GM23248 (cell line): ENCODE results near the gene MTMR6. TPM values are rescaled to one million over a fixed set of nuclear protein-coding genes. Genes with fewer than 3 reads are reported as not detected.
A peak's percentile ranks its signal among the peaks of the same experiment; 100 is the strongest.

Experiments used
- DNase-seq: peaks from one replicate; pipeline ENCODE4 v3.0.0-alpha.2; 2015
- H2AFZ ChIP-seq: fragments of 200-600 bp; sonication (generic); 2 replicates; pipeline ENCODE4 v1.6.1; 2016; ENCODE audit warnings: antibody characterized with exemption
- H3F3A ChIP-seq: fragments of 200-600 bp; sonication (generic); 2 replicates; pipeline ENCODE4 v1.6.1; 2016; ENCODE audit warnings: mild to moderate bottlenecking, antibody characterized with exemption, mixed run types; ENCODE audit not compliant: insufficient read depth
- H3K27ac ChIP-seq: fragments of 200-600 bp; sonication (generic); 2 replicates; pipeline ENCODE4 v1.5.1; 2016; ENCODE audit warnings: mild to moderate bottlenecking
- H3K27me3 ChIP-seq: fragments of 200-600 bp; sonication (generic); replicated peaks from 2 replicates; pipeline ENCODE4 v1.6.1; 2016; ENCODE audit warnings: mild to moderate bottlenecking; ENCODE audit not compliant: insufficient read depth
- H3K36me3 ChIP-seq: fragments of 200-600 bp; sonication (generic); 2 replicates; pipeline ENCODE4 v1.6.1; 2016; ENCODE audit warnings: low read depth, mild to moderate bottlenecking
- H3K4me1 ChIP-seq: fragments of 200-600 bp; sonication (generic); 2 replicates; pipeline ENCODE4 v1.6.1; 2016; ENCODE audit warnings: mild to moderate bottlenecking; ENCODE audit not compliant: insufficient read depth
- H3K4me2 ChIP-seq: fragments of 200-600 bp; sonication (generic); one replicate; pipeline ENCODE4 v1.6.1; 2016; ENCODE audit warnings: mild to moderate bottlenecking; ENCODE audit not compliant: unreplicated experiment
- H3K4me3 ChIP-seq: fragments of 200-600 bp; sonication (generic); 2 replicates; pipeline ENCODE4 v1.5.1; 2016; ENCODE audit warnings: mild to moderate bottlenecking
- H3K79me2 ChIP-seq: fragments of 200-600 bp; sonication (generic); 2 replicates; pipeline ENCODE4 v1.6.1; 2016; ENCODE audit warnings: mild to moderate bottlenecking; ENCODE audit not compliant: insufficient read depth
- H3K9ac ChIP-seq: fragments of 200-600 bp; sonication (generic); 2 replicates; pipeline ENCODE4 v1.6.1; 2016; ENCODE audit warnings: mild to moderate bottlenecking
- H3K9me2 ChIP-seq: fragments of 200-600 bp; sonication (generic); 2 replicates; pipeline ENCODE4 v1.6.1; 2016; ENCODE audit warnings: mixed run types, mild to moderate bottlenecking, moderate library complexity; ENCODE audit not compliant: insufficient read depth
- H3K9me3 ChIP-seq: fragments of 200-600 bp; sonication (generic); one replicate; pipeline ENCODE4 v1.6.1; 2017; ENCODE audit warnings: low read depth
- H4K20me1 ChIP-seq: fragments of 200-600 bp; sonication (generic); 2 replicates; pipeline ENCODE4 v1.6.0; 2016; ENCODE audit not compliant: insufficient read depth
- EZH2 ChIP-seq: fragments of 200-600 bp; sonication (generic); IDR thresholded peaks from 2 replicates; pipeline ENCODE4 v1.6.1; 2018; ENCODE audit warnings: antibody characterized with exemption, mild to moderate bottlenecking; ENCODE audit not compliant: insufficient read depth, poor library complexity, severe bottlenecking
- EZH2phosphoT487 ChIP-seq: fragments of 200-600 bp; sonication (generic); IDR thresholded peaks from 2 replicates; pipeline ENCODE4 v1.6.1; 2018; ENCODE audit warnings: antibody characterized with exemption, moderate library complexity, mild to moderate bottlenecking, low read depth; ENCODE audit not compliant: insufficient read depth
- WGBS, 2 experiments: methylation state at CpG; one replicate each; pipeline ENCODE4 v1.1.6; 2015 to 2017; ENCODE audit warnings: low lambda C conversion rate in 2 of 2, low coverage in 1 of 2; ENCODE audit errors: missing lambda C conversion rate in 2 of 2; 5-methylcytosine and 5-hydroxymethylcytosine counted together
- in situ Hi-C: fragments of 300-500 bp; cut with MboI; formaldehyde crosslinking; loops from 2 replicates; pipeline ENCODE4 v1.15.0; 2020
- polyA plus RNA-seq: library from polyadenylated mRNA; unstranded; fragments of >200 nt; fragmentation: Nextera tagmentation; extraction: Ambion mirVana; gene quantifications from 2 replicates; pipeline ENCODE4 v1.2.1, GENCODE V29; 2016
- total RNA-seq: library from RNA; depleted of rRNA; stranded (reverse); fragments of >200 nt; shearing (Covaris generic); gene quantifications from 2 replicates; pipeline ENCODE4 v1.2.3, GENCODE V29; 2014

MTMR6 gene
- total and polyA plus RNA-seq, 2 experiments from 2014 or later: 25.5 to 37.2 TPM

DNA sequence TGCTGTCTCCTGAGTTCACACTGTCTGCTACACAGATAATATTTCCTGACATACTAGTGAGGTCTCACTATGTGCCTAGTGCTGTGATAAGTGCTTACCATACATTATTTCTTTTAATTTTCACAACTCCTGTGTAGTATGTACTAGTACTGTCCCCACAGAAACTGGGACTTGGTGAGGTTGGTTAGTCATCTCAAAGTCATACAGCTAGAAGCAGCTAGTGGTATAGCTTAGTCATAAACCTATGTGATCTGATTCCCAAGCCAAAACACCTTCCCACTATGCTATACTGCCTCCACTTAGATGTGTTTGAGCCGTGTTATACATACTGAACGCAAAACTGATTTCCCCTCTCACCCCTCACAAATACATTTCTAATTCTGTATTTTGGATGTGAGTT, 10.5 kb downstream of the MTMR6 start:
- DNase-seq: peak; percentile 62
- Histone ChIP-seq H3K4me3 (no peak overlapping the region), H3K79me2 (peaks cover 97% of the 10 kb centered on the region), H3K4me1 (peaks cover 19% of the 10 kb centered on the region), H3K27ac (no peak overlapping the region), H3K27me3 (no peaks in the 10 kb centered on the region), H2AFZ (no peak overlapping the region), H3K4me2 (no peak overlapping the region), H3F3A (peaks cover 15% of the 10 kb centered on the region; the same call in 1 of the 2 replicates), H3K9ac (no peak overlapping the region), H4K20me1 (peaks cover 8% of the 10 kb centered on the region; the same call in 1 of the 2 replicates), H3K36me3 (peaks cover 24% of the 10 kb centered on the region), H3K9me2 (no peaks in the 10 kb centered on the region), H3K9me3 (no peaks in the 10 kb centered on the region)
- in situ Hi-C loops: no loop called here
- TF ChIP-seq EZH2: no peak
- no peak for TF ChIP-seq EZH2phosphoT487
- 94 to 97% methylated on average over 2 of the region's 2 CpGs for WGBS, 2 experiments

DNA sequence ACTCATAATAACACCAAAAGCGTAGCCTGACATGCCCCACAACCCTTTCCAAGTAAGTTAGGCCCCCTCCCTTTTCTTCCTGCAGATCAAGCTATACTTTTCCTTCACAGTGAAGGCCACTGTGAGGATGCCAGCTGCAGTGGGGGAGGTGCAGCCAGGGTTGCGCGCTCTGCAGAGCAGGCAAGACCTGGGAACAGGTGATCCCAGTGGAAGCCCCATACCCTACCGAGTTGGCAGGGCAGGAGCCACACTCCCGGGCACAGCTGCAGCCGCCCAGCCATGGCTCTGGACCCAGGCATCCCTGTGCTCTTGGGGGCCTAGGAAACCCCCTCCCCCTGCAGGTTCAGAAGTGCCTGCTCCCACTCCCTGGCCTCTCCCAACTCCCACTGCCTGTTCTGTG, 18.7 kb downstream of the MTMR6 start:
- H3K4me2 ChIP-seq: no peak overlapping the region
- peaks cover 33% of the 10 kb centered on the region for H3K36me3 ChIP-seq
- 98 to 100% methylated on average over 5 to 6 of the region's 6 CpGs for WGBS, 2 experiments
- H3K27me3 ChIP-seq: no peaks in the 10 kb centered on the region
- no peak for DNase-seq
- no peaks in the 10 kb centered on the region for H3K9me3 ChIP-seq
- H3K79me2 ChIP-seq: peaks cover 69% of the 10 kb centered on the region
- H3F3A ChIP-seq: no peaks in the 10 kb centered on the region
- in situ Hi-C loops: no loop called here
- TF ChIP-seq EZH2 (no peak), EZH2phosphoT487 (no peak)
- H3K9me2 ChIP-seq: no peaks in the 10 kb centered on the region
- no peak overlapping the region for H3K27ac ChIP-seq
- H3K9ac ChIP-seq: no peak overlapping the region
- no peak overlapping the region for H3K4me3 ChIP-seq
- no peak overlapping the region for H2AFZ ChIP-seq
- H4K20me1 ChIP-seq: no peaks in the 10 kb centered on the region
- H3K4me1 ChIP-seq: no peaks in the 10 kb centered on the region

DNA sequence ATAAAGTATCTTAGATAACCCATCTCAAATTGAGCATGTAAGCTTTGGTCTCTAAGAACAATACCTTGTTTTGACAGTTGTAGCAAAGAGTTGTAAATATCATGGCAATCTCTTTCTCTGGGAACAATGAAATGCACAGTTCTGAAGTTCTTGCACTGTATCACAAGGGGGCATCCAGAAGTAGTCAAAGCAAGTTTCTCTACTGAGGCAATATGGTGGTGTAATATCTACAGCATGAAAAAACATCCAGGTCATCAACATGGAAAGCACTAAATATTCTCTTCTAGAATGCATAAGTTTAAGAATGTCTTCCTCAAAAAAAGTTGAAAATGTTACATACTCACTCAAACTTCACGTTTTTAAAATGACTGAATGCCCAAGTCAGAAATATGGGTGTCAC, 19.6 kb downstream of the MTMR6 start:
- H3K79me2 ChIP-seq: peaks cover 61% of the 10 kb centered on the region
- no peak overlapping the region for H3K9ac ChIP-seq
- no peaks in the 10 kb centered on the region for H4K20me1 ChIP-seq
- no peak overlapping the region for H3K4me2 ChIP-seq
- WGBS, 2 experiments: 47 to 50% methylated on average over 1 of the region's 1 CpG
- H3K27ac ChIP-seq: no peak overlapping the region
- no peaks in the 10 kb centered on the region for H3K9me3 ChIP-seq
- peaks cover 29% of the 10 kb centered on the region for H3K36me3 ChIP-seq
- TF ChIP-seq EZH2: no peak
- H3F3A ChIP-seq: no peaks in the 10 kb centered on the region
- no peaks in the 10 kb centered on the region for H3K4me1 ChIP-seq
- no peak overlapping the region for H3K4me3 ChIP-seq
- H2AFZ ChIP-seq: no peak overlapping the region
- in situ Hi-C loops: no loop called here
- peak; percentile 45 for DNase-seq
- no peaks in the 10 kb centered on the region for H3K9me2 ChIP-seq
- H3K27me3 ChIP-seq: no peaks in the 10 kb centered on the region

DNA sequence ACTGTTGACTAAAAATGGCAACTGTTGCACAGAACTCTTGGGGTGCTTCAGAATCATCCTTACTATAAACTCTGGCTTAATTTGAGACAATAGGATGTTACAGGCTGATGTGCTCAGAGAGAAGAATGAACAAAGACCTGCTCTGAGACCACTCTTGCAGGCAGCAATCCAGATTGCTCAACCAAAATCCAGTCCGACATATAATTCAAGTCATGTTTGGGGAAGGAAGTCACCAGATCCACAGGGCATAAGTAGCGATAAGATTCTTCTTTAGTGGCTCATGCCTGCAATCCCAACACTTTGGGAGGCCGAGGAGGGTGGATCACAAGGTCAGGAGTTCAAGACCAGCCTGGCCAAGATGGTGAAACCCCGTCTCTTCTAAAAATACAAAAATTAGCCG, 20.6 kb downstream of the MTMR6 start:
- H3K4me1 ChIP-seq: no peaks in the 10 kb centered on the region
- H3K4me3 ChIP-seq: no peak overlapping the region
- no peak overlapping the region for H2AFZ ChIP-seq
- DNase-seq: no peak
- H3K36me3 ChIP-seq: peaks cover 30% of the 10 kb centered on the region
- H3F3A ChIP-seq: no peaks in the 10 kb centered on the region
- no peaks in the 10 kb centered on the region for H4K20me1 ChIP-seq
- H3K9ac ChIP-seq: no peak overlapping the region
- H3K9me3 ChIP-seq: no peaks in the 10 kb centered on the region
- H3K4me2 ChIP-seq: no peak overlapping the region
- H3K79me2 ChIP-seq: peaks cover 51% of the 10 kb centered on the region
- no peaks in the 10 kb centered on the region for H3K27me3 ChIP-seq
- in situ Hi-C loops: no loop called here
- WGBS, 2 experiments: 98 to 99% methylated on average over 5 of the region's 5 CpGs
- no peaks in the 10 kb centered on the region for H3K9me2 ChIP-seq
- H3K27ac ChIP-seq: no peak overlapping the region
- TF ChIP-seq EZH2phosphoT487: no peak
- TF ChIP-seq EZH2: no peak

DNA sequence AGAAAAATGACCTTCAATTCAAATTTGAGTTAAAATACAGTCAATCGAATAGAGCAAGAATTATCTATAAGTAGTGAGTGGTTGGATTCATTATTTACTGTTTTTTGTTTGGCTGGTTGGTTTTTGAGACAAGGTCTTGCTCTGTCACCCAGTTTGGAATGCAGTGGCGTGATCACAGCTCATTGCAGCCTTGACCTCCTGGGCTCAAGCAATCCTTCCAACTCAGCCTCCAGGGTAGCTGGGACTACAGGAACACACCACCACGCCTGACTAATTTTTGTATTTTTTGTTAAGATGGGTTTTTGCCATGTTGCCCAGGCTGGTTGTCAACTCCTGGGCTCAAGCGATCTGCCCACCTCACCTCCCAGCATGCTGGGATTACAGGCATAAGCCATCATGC, 25.0 kb downstream of the MTMR6 start:
- Histone ChIP-seq H3K4me2 (no peak overlapping the region), H3K4me3 (no peak overlapping the region), H3K27ac (no peak overlapping the region), H4K20me1 (no peaks in the 10 kb centered on the region), H3K4me1 (no peaks in the 10 kb centered on the region), H3K27me3 (no peaks in the 10 kb centered on the region), H3K9me2 (no peaks in the 10 kb centered on the region), H3K79me2 (peaks cover 7% of the 10 kb centered on the region; the same call in 1 of the 2 replicates), H2AFZ (no peak overlapping the region), H3F3A (no peaks in the 10 kb centered on the region), H3K9me3 (no peaks in the 10 kb centered on the region), H3K9ac (no peak overlapping the region), H3K36me3 (peaks cover 55% of the 10 kb centered on the region)
- TF ChIP-seq EZH2phosphoT487 (no peak), EZH2 (no peak)
- in situ Hi-C loops: no loop called here
- 86 to 92% methylated on average over 4 of the region's 4 CpGs for WGBS, 2 experiments
- no peak for DNase-seq
